NCI-H1417 treated with DMSO at 0.1 percent for 48 hours (cell line): ENCODE data around the gene NDRG2.

Experiments
- DNase-seq: peaks from one replicate; lab custom pipeline; 2025; lab: John Stamatoyannopoulos, UW

The NDRG2 gene

GRCh38 chr14:21033133-21033698, 8.4 kb upstream of the NDRG2 start:
- DNase-seq: no peak

- DNase-seq: no peak
Observed at GRCh38 chr14:21032326-21033132, 7.7 kb upstream of the NDRG2 start.

GRCh38 chr14:21030531-21030930, 5.7 kb upstream of the NDRG2 start:
- DNase-seq: no peak

- DNase-seq: no peak
Observed at GRCh38 chr14:21029917-21030316, 5.1 kb upstream of the NDRG2 start, which contains the start of gene TPPP2. Gene TPPP2, plus strand, starts transcription at chr14:21030217. Its CDS starts 365 bp downstream, at chr14:21030582.

- DNase-seq: no peak
Observed at GRCh38 chr14:21026988-21027315, 2.1 kb upstream of the NDRG2 start.

GRCh38 chr14:21026274-21026987, 1.6 kb upstream of the NDRG2 start:
- no peak for DNase-seq

- DNase-seq: no peak
Observed at GRCh38 chr14:21025371-21026273, 761 bp upstream of the NDRG2 start.

- DNase-seq: no peak
Observed at GRCh38 chr14:21023817-21024584, 860 bp downstream of the NDRG2 start.

- no peak for DNase-seq
Observed at GRCh38 chr14:21023174-21023573, 1.7 kb downstream of the NDRG2 start.

GRCh38 chr14:21022686-21023085, 2.2 kb downstream of the NDRG2 start:
- no peak for DNase-seq

- DNase-seq: no peak
Observed at GRCh38 chr14:21020977-21021545, 3.8 kb downstream of the NDRG2 start.

- DNase-seq: no peak
Observed at GRCh38 chr14:21019366-21019765, 5.5 kb downstream of the NDRG2 start.

GRCh38 chr14:21018781-21019180, 6.1 kb downstream of the NDRG2 start:
- DNase-seq: no peak

- no peak for DNase-seq
Observed at GRCh38 chr14:21018286-21018685, 6.6 kb downstream of the NDRG2 start.

- no peak for DNase-seq
Observed at GRCh38 chr14:21017528-21018245, 7.2 kb downstream of the NDRG2 start.

GRCh38 chr14:21016413-21017190, 8.3 kb downstream of the NDRG2 start:
- DNase-seq: no peak

GRCh38 chr14:21015312-21015711, 9.5 kb downstream of the NDRG2 start:
- DNase-seq: no peak

GRCh38 chr14:21014761-21015190, 10.1 kb downstream of the NDRG2 start:
- no peak for DNase-seq

- DNase-seq: no peak
Observed at GRCh38 chr14:21011136-21011535, 13.7 kb downstream of the NDRG2 start.
